Spleen (tissue), 11 donors: Measurements from ENCODE around the gene AMPH. TPM values are rescaled to one million over a fixed set of nuclear protein-coding genes. Genes with fewer than 3 reads are reported as not detected.

Experiments
- DNase-seq: peaks from one replicate; pipeline ENCODE4 v3.0.0-alpha.2; 2020
- H3K27ac ChIP-seq, 8 donors: fragments of 200-600 bp; sonication (generic) in 7 of 8; 1 replicate in 4 of 8; 2 replicates in 4 of 8; pipeline versions ENCODE4 v1.5.0 to v1.8.0; 2016 to 2021; ENCODE audit warnings: inconsistent platforms in 4 of 8, mild to moderate bottlenecking in 4 of 8, moderate library complexity in 1 of 8
- H3K27me3 ChIP-seq, 7 donors: fragments of 200-600 bp; sonication (generic) in 6 of 7; replicated peaks in 1 of 7; 1 replicate in 4 of 7; 2 replicates in 3 of 7; pipeline versions ENCODE4 v1.5.0 to v1.8.0; 2016 to 2021; ENCODE audit warnings: inconsistent platforms in 3 of 7, mild to moderate bottlenecking in 1 of 7
- H3K36me3 ChIP-seq, 6 donors: fragments of 200-600 bp; sonication (generic) in 5 of 6; 1 replicate in 4 of 6; 2 replicates in 2 of 6; pipeline versions ENCODE4 v1.5.0 to v1.8.0; 2016 to 2021; ENCODE audit warnings: inconsistent platforms in 2 of 6
- H3K4me1 ChIP-seq, 6 donors: fragments of 200-600 bp; sonication (generic) in 5 of 6; 1 replicate in 3 of 6; 2 replicates in 3 of 6; pipeline versions ENCODE4 v1.5.0 to v1.8.0; 2016 to 2021; ENCODE audit warnings: inconsistent platforms in 3 of 6
- H3K4me3 ChIP-seq, 8 donors: fragments of 200-600 bp; sonication (generic) in 7 of 8; 1 replicate in 4 of 8; 2 replicates in 4 of 8; pipeline versions ENCODE4 v1.5.0 to v1.8.0; 2016 to 2021; ENCODE audit warnings: inconsistent platforms in 4 of 8, mild to moderate bottlenecking in 4 of 8, moderate library complexity in 2 of 8
- H3K9me3 ChIP-seq, 8 donors: fragments of 200-600 bp; sonication (generic) in 7 of 8; 1 replicate in 4 of 8; 2 replicates in 4 of 8; pipeline versions ENCODE4 v1.5.0 to v1.8.0; 2016 to 2021; ENCODE audit warnings: inconsistent platforms in 4 of 8
- CTCF ChIP-seq, 11 experiments: fragments of 200-600 bp in 7 of 11; fragments of 450-650 bp in 4 of 11; sonication (generic) in 4 of 11; IDR thresholded peaks in 8 of 11; conservative IDR thresholded peaks in 3 of 11; 1 replicate in 7 of 11; 2 replicates in 4 of 11; pipeline versions ENCODE4 v1.4.0 to v1.8.0; 2016 to 2021; ENCODE audit warnings: antibody characterized with exemption in 11 of 11, inconsistent platforms in 4 of 11, mild to moderate bottlenecking in 1 of 11
- POLR2A ChIP-seq, 3 donors: fragments of 450-650 bp; IDR thresholded peaks; one replicate each; pipeline ENCODE4 v1.5.1; 2017; ENCODE audit warnings: antibody characterized with exemption in 3 of 3, mild to moderate bottlenecking in 1 of 3
- POLR2AphosphoS5 ChIP-seq, 3 donors: sonication (generic); formaldehyde crosslinking; IDR thresholded peaks; one replicate each; pipeline ENCODE4 v1.5.1; 2017; ENCODE audit warnings: antibody characterized with exemption in 3 of 3
- WGBS, 5 donors: extraction: QIAGEN DNeasy Blood & Tissue Kit in 3 of 5; methylation state at CpG; one replicate each; pipeline versions ENCODE4 v1.1.5 to v1.1.7; 2013 to 2018; 5-methylcytosine and 5-hydroxymethylcytosine counted together
- intact Hi-C: fragments of 100-400 bp; cut with DNase I; formaldehyde crosslinking; loops from one replicate; pipeline ENCODE4 v1.15.0; 2023; ENCODE audit warnings: low total_unique reads
- polyA plus RNA-seq, 3 donors: library from polyadenylated mRNA; stranded (reverse); fragments of 200-250 nt; gene quantifications; one replicate each; pipeline ENCODE4 v1.2.1, GENCODE V29; 2013
- total RNA-seq, 7 donors: library from RNA; depleted of rRNA in 3 of 7; stranded (reverse); fragments of >200 nt in 3 of 7; fragmentation: NEBNext Ultra II Directional in 4 of 7; extraction: Animal tissue kit (Norgen Biotek cat#: 25700) in 4 of 7; gene quantifications; one replicate each; pipeline versions ENCODE4 v1.1.0 to v1.2.1, GENCODE V29; 2016 to 2021
- donor health status: healthy with polysubstance abuse.
- donor health status: DM: no; HTN: no; CAD: no; lungs with moderate emphysema.
- donor health status: DM: no; HTN: no; CAD: no.
- donor health status: Bipolar disorder and iron deficiency.
- donor health status: healthy.
- donor health status: DM: no; HTN: no; CAD: no.
- donor health status: DM: yes; HTN: yes; CAD: no.

AMPH gene
- total and polyA plus RNA-seq, 10 donors: 0.09 to 10.3 (median 1.1) TPM

GRCh38 chr7:38660427-38661099 lies 29.4 kb upstream of the AMPH start:
- DNase-seq: peak; percentile 81
- peak overlapping the region in 2 of 8 donors; percentile 74 to 85 for H3K27ac ChIP-seq
- no peak for TF ChIP-seq POLR2A (IDR thresholded peaks at IDR 0.05)
- no peak for TF ChIP-seq POLR2AphosphoS5 (IDR thresholded peaks at IDR 0.05)
- peak; percentile 25 to 83 (median 63) for TF ChIP-seq CTCF (IDR thresholded peaks at IDR 0.05 in 8 of 11, conservative IDR thresholded peaks at IDR 0.05 in 3 of 11)
- peaks cover 0 to 25% (median 0%) of the 10 kb centered on the region in 6 donors for H3K4me1 ChIP-seq
- H3K27me3 ChIP-seq: peaks cover 0 to 10% (median 0%) of the 10 kb centered on the region in 7 donors
- H3K4me3 ChIP-seq: no peak overlapping the region
- intact Hi-C loops: loop anchor here (10.0 kb wide), 1 partner anchor 266 kb away; no protein-coding TSS in a partner anchor
- H3K9me3 ChIP-seq: no peaks in the 10 kb centered on the region
- no peaks in the 10 kb centered on the region for H3K36me3 ChIP-seq
- 27 to 42% (median 37%) methylated on average over 6 of the region's 6 CpGs for WGBS, 5 donors

GRCh38 chr7:38659931-38660330 lies 28.8 kb upstream of the AMPH start:
- H3K36me3 ChIP-seq: no peaks in the 10 kb centered on the region
- peak overlapping the region in 4 of 8 donors; percentile 7 to 85 (median 65) for H3K27ac ChIP-seq
- no peaks in the 10 kb centered on the region for H3K9me3 ChIP-seq
- intact Hi-C loops: loop anchor here (10.0 kb wide), 1 partner anchor 265 kb away; no protein-coding TSS in a partner anchor
- H3K4me3 ChIP-seq: no peak overlapping the region
- no peak for TF ChIP-seq POLR2A (IDR thresholded peaks at IDR 0.05)
- no peak for TF ChIP-seq CTCF (IDR thresholded peaks at IDR 0.05 in 8 of 11, conservative IDR thresholded peaks at IDR 0.05 in 3 of 11)
- no peak for TF ChIP-seq POLR2AphosphoS5 (IDR thresholded peaks at IDR 0.05)
- no peak for DNase-seq
- WGBS, 5 donors: 82 to 89% (median 87%) methylated on average over 5 to 6 of the region's 6 CpGs
- peaks cover 0 to 10% (median 0%) of the 10 kb centered on the region in 7 donors for H3K27me3 ChIP-seq
- H3K4me1 ChIP-seq: peaks cover 0 to 25% (median 0%) of the 10 kb centered on the region in 6 donors

- Histone ChIP-seq H3K4me1 (peaks cover 0 to 25% (median 0%) of the 10 kb centered on the region in 6 donors), H3K9me3 (no peaks in the 10 kb centered on the region), H3K27ac (peak overlapping the region in 4 of 8 donors; percentile 7 to 85 (median 65)), H3K4me3 (no peak overlapping the region), H3K36me3 (no peaks in the 10 kb centered on the region), H3K27me3 (peaks cover 0 to 14% (median 0%) of the 10 kb centered on the region in 7 donors)
- TF ChIP-seq POLR2AphosphoS5 (IDR thresholded peaks at IDR 0.05): no peak
- TF ChIP-seq CTCF (IDR thresholded peaks at IDR 0.05 in 8 of 11, conservative IDR thresholded peaks at IDR 0.05 in 3 of 11): no peak
- no peak for TF ChIP-seq POLR2A (IDR thresholded peaks at IDR 0.05)
- 72 to 97% (median 84%) methylated on average over 2 of the region's 2 CpGs for WGBS, 5 donors
- intact Hi-C loops: no loop called here
- DNase-seq: no peak
Measured at GRCh38 chr7:38658921-38659320, 27.7 kb upstream of the AMPH start.

GRCh38 chr7:38656968-38657367 lies 25.8 kb upstream of the AMPH start:
- H3K27ac ChIP-seq: peak overlapping the region in 3 of 8 donors; percentile 62 to 85 (median 72)
- 25 to 55% (median 34%) methylated on average over 1 of the region's 1 CpG for WGBS, 5 donors
- no peak for TF ChIP-seq POLR2AphosphoS5 (IDR thresholded peaks at IDR 0.05)
- TF ChIP-seq CTCF (IDR thresholded peaks at IDR 0.05 in 8 of 11, conservative IDR thresholded peaks at IDR 0.05 in 3 of 11): no peak
- no peak for TF ChIP-seq POLR2A (IDR thresholded peaks at IDR 0.05)
- intact Hi-C loops: no loop called here
- H3K36me3 ChIP-seq: no peaks in the 10 kb centered on the region
- H3K4me1 ChIP-seq: peaks cover 0 to 25% (median 0%) of the 10 kb centered on the region in 6 donors
- peaks cover 0 to 14% (median 0%) of the 10 kb centered on the region in 7 donors for H3K27me3 ChIP-seq
- no peaks in the 10 kb centered on the region for H3K9me3 ChIP-seq
- DNase-seq: no peak
- H3K4me3 ChIP-seq: no peak overlapping the region
